GM12891 (cell line): ENCODE data around the gene PAX9.

ENCODE experiments used
- DNase-seq: peaks from one replicate; pipeline ENCODE4 v3.0.0; 2011; ENCODE audit warnings: low spot score; ENCODE audit not compliant: insufficient read length
- FAIRE-seq: peaks from 2 replicates; lab custom pipeline; 2011; peaks lifted over from hg19 to GRCh38; lab: Jason Lieb, UNC
- PAX5 ChIP-seq: IDR thresholded peaks from 2 replicates; pipeline ENCODE4 v1.6.1; 2011; ENCODE audit warnings: low read length, moderate library complexity, mild to moderate bottlenecking; ENCODE audit not compliant: insufficient read depth, severe bottlenecking
- POLR2A ChIP-seq: IDR thresholded peaks from 2 replicates; pipeline ENCODE4 v1.6.1; 2011; ENCODE audit warnings: low read depth, low read length, control low read depth
- POLR2AphosphoS5 ChIP-seq: IDR thresholded peaks from 2 replicates; pipeline ENCODE4 v1.6.1; 2011; ENCODE audit warnings: low read depth, low read length, control low read depth
- POU2F2 ChIP-seq: IDR thresholded peaks from 2 replicates; pipeline ENCODE4 v1.6.1; 2011; ENCODE audit warnings: low read depth, mild to moderate bottlenecking, control low read depth, low read length, moderate library complexity
- SPI1 ChIP-seq: IDR thresholded peaks from 2 replicates; pipeline ENCODE4 v1.6.1; 2011; ENCODE audit warnings: low read depth, low read length, control low read depth
- TAF1 ChIP-seq: IDR thresholded peaks from 2 replicates; pipeline ENCODE4 v1.6.1; 2011; ENCODE audit warnings: low read depth, low read length, control low read depth

Gene PAX9

GRCh38 chr14:36719823-36720222 lies 58.2 kb downstream of the PAX9 start:
- no peak for TF ChIP-seq SPI1
- TF ChIP-seq PAX5: no peak
- TF ChIP-seq POLR2A: no peak
- no peak for TF ChIP-seq POLR2AphosphoS5
- TF ChIP-seq TAF1: no peak
- TF ChIP-seq POU2F2: no peak
- DNase-seq (no peak), FAIRE-seq (no peak)

GRCh38 chr14:36720657-36721056 lies 59.0 kb downstream of the PAX9 start:
- no peak for DNase-seq
- FAIRE-seq: no peak
- TF ChIP-seq TAF1 (no peak), SPI1 (no peak), POLR2AphosphoS5 (no peak), POU2F2 (no peak), PAX5 (no peak), POLR2A (no peak)

DNA sequence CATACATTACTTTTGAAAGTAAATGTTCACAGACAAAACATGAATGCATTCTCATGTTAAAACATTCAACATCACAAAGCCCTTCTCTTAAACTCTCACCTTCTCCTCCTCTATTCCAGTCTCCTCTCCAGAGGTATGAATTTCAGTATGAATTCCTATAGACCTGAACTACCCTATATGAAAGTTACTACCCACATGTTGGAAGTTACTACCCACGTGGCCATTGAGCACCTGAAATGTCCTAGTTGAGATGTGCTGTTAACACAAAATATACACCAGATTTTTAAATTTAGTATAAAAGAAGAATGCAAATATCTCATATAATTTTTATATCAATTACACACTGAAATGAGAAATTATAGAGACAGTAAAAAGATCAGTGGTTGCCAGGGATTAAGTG lies 60.2 kb downstream of the PAX9 start:
- TF ChIP-seq POU2F2 (no peak), TAF1 (no peak), POLR2AphosphoS5 (no peak), PAX5 (no peak), POLR2A (no peak), SPI1 (no peak)
- no peak for DNase-seq
- no peak for FAIRE-seq

- no peak for TF ChIP-seq TAF1
- TF ChIP-seq POLR2AphosphoS5: no peak
- TF ChIP-seq SPI1: no peak
- no peak for TF ChIP-seq POU2F2
- no peak for TF ChIP-seq POLR2A
- no peak for TF ChIP-seq PAX5
- FAIRE-seq (no peak), DNase-seq (no peak)
These were observed 61.9 kb downstream of the PAX9 start for GRCh38 chr14:36723530-36723929.

- FAIRE-seq (no peak), DNase-seq (no peak)
- TF ChIP-seq SPI1: no peak
- TF ChIP-seq POLR2A: no peak
- TF ChIP-seq POU2F2: no peak
These were observed 62.5 kb downstream of the PAX9 start for GRCh38 chr14:36724162-36724561.

DNA sequence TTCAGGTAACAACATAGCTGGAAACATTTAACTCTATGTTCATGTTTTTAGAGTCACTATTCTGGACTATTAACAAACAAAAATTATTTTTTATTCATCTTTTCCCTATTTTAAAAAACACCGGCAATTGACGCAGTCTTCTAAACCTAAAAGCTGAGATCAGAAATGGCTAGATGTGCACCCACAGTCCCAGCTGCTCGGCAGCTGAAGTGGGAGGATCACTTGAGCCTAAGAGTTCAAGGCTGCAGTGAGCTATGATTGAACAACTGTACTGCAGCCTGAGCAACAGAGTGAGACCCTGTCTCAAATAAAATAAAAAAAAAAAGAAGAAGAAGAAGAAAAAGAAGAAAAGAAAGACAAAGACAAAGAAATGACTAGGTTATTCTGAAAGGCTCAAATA lies 64.5 kb downstream of the PAX9 start:
- TF ChIP-seq SPI1: no peak
- no peak for TF ChIP-seq TAF1
- no peak for TF ChIP-seq POU2F2
- TF ChIP-seq POLR2AphosphoS5: no peak
- no peak for TF ChIP-seq POLR2A
- no peak for TF ChIP-seq PAX5
- FAIRE-seq: no peak
- DNase-seq: no peak
